Measurements from ENCODE around the gene H2BK1.

Gene H2BK1

GRCh38 chr7:151243408-151244195 lies 33.3 kb upstream of the H2BK1 start:
- TF ChIP-seq, protein P1, sequence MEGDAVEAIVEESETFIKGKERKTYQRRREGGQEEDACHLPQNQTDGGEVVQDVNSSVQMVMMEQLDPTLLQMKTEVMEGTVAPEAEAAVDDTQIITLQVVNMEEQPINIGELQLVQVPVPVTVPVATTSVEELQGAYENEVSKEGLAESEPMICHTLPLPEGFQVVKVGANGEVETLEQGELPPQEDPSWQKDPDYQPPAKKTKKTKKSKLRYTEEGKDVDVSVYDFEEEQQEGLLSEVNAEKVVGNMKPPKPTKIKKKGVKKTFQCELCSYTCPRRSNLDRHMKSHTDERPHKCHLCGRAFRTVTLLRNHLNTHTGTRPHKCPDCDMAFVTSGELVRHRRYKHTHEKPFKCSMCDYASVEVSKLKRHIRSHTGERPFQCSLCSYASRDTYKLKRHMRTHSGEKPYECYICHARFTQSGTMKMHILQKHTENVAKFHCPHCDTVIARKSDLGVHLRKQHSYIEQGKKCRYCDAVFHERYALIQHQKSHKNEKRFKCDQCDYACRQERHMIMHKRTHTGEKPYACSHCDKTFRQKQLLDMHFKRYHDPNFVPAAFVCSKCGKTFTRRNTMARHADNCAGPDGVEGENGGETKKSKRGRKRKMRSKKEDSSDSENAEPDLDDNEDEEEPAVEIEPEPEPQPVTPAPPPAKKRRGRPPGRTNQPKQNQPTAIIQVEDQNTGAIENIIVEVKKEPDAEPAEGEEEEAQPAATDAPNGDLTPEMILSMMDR (IDR thresholded peaks at IDR 0.05) = no peak

DNA sequence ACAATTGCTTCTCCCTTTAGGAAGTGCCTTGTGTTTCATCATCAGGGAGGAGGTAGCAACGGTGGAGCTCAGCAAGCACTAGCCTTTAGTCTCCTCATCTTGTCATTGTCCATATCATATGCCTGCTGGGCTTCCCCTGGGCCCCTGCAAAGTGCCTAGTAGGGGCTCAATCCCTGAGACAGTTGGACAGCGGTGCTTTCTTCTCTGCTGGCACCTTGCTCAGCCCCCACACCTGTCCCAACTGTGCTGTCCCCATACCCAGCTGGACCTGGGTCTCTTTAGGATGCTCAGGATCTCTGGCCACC lies 32.7 kb upstream of the H2BK1 start:
- TF ChIP-seq, protein P1 (IDR thresholded peaks at IDR 0.05) = no peak

- TF ChIP-seq, protein P1 (IDR thresholded peaks at IDR 0.05) = no peak
Observed at GRCh38 chr7:151242159-151243044, 32.1 kb upstream of the H2BK1 start.

DNA sequence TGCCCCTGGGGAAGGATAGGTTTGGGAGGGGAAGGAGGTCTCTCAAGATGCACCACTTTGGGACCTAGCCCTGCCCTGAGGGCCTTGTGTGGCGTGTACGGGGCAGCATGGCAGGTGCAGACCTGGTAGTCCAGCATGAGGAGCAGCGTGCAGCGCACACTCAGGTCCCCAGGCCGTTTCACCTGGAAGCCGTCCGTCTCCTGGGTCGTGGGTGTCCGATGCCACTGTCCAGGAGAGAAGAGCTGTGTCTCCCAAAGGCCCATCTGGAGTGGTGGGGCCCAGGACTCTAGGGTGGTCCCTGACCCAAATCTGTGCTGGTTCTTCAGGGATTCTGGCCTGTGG lies 31.4 kb upstream of the H2BK1 start:
- TF ChIP-seq, protein P1 (IDR thresholded peaks at IDR 0.05) = no peak

DNA sequence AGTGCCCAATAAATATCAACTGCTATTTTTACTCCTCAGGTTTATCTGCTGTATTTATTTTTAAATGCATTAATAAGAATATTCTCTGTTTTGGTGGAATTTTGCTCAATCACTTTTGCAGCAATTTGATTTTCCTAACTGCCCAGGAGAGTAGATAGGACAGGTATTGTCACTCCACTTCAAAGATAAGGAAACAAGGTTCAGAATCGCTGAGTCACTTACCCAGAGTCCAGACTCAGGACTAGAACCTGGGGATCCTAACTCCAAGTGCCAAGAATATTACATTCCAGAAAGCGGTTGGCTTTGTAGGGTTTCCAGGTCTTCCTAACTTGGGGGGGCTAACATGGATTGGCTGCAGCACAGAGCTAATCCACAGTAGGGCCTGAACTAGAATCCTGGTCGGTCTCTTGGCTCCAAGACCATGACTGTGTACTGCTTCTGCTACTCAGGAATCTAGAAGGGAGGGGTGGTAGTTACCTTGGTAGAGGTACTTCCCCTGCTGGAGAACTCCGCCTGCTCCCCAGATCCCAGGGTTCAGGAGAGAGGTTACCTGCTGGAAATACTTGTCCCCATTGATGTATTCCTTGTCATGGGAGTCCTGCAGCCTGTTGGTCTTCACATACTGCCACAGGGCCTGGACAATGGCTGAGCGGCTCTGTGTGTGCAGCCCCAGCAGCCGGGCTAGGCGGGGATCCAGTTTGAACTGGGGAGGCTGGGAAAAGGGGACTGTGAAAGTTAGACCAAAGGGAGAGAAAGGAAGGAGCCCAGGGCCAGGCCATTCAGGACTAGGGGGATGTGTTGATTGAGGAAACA lies 30.9 kb upstream of the H2BK1 start:
- TF ChIP-seq, protein P1 (IDR thresholded peaks at IDR 0.05) = no peak

DNA sequence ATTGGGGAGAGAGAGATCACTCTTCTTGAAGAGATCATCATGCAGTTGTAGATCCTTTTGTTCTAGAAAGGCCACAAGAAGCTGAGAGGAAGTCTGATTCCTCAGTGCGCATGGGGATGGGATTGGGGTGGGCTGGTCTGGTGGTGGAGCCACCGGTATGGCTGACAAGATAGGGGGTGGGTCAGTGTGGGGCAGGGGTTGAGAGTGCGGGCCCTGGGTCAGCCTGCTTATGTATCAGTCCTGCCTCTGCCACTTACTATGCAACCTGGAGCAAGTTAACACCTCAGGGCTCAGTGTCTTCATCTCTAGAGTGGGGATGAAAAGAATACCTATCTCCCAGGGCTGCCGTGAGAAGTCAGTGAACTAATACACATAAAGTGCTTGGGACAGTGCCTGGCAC lies 30.2 kb upstream of the H2BK1 start:
- TF ChIP-seq, protein P1 (IDR thresholded peaks at IDR 0.05) = no peak

DNA sequence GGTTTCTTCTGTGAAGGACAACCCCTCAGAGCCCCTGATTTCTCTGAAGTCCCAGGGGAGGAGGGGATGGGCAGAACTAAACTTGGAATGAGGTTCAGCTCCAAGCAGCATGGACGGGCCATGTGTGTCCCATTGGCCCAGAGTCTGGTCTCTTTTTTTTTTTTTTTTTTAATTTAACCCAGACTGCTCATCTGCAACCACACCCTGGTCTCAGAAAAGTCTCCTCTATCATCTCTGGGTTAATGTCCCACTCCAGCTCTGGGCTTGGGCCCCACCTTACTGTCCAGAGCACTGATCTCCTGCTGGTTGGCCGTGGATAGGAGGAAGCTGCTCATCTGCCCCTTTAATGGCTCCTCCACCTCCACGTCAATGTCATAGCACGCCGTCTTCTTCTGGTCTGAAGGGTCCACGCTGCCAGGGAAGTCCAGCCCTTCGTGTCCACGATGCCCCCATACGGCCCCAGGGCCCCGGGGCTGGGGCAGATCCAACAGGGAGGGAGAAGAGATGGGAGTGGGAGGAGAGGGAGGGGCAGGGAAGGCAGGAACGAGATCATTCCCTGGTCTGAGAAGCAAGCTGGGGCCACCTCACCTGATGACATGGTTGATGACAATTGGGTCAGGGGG lies 29.7 kb upstream of the H2BK1 start:
- TF ChIP-seq, protein P1 (IDR thresholded peaks at IDR 0.05) = no peak
